Sigmoid colon (tissue), 7 donors: ENCODE data around the gene ICAM4. TPM values are rescaled to one million over a fixed set of nuclear protein-coding genes. Genes with fewer than 3 reads are reported as not detected.

Experiments
- DNase-seq: peaks from one replicate; pipeline ENCODE4 v3.0.0-alpha.2; 2019
- H3K27ac ChIP-seq, 4 donors: fragments of 200-600 bp; sonication (generic); one replicate each; pipeline ENCODE4 v1.5.1; 2016 to 2019; ENCODE audit warnings: mild to moderate bottlenecking in 1 of 4
- H3K27me3 ChIP-seq, 3 donors: fragments of 200-600 bp; sonication (generic); one replicate each; pipeline ENCODE4 v1.5.1; 2019; ENCODE audit warnings: mild to moderate bottlenecking in 1 of 3
- H3K36me3 ChIP-seq, 4 donors: fragments of 200-600 bp; sonication (generic); one replicate each; pipeline ENCODE4 v1.5.1; 2016 to 2019
- H3K4me1 ChIP-seq, 4 donors: fragments of 200-600 bp; sonication (generic); one replicate each; pipeline ENCODE4 v1.5.1; 2017 to 2019
- H3K4me3 ChIP-seq, 4 donors: fragments of 200-600 bp; sonication (generic); one replicate each; pipeline ENCODE4 v1.5.1; 2017 to 2019; ENCODE audit warnings: mild to moderate bottlenecking in 2 of 4, moderate library complexity in 1 of 4
- H3K9me3 ChIP-seq, 4 donors: fragments of 200-600 bp in 3 of 4; sonication (generic) in 3 of 4; one replicate each; pipeline versions ENCODE4 v1.5.1 to v1.6.1; 2013 to 2019
- EP300 ChIP-seq, 4 donors: sonication (generic); formaldehyde crosslinking; IDR thresholded peaks; one replicate each; pipeline ENCODE4 v1.6.1; 2017; ENCODE audit warnings: antibody characterized with exemption in 4 of 4
- POLR2A ChIP-seq, 2 donors: fragments of 450-650 bp; IDR thresholded peaks; one replicate each; pipeline ENCODE4 v1.6.1; 2016; ENCODE audit warnings: antibody characterized with exemption in 2 of 2, mild to moderate bottlenecking in 2 of 2, moderate library complexity in 2 of 2
- POLR2AphosphoS5 ChIP-seq, 4 donors: sonication (generic); formaldehyde crosslinking; IDR thresholded peaks; one replicate each; pipeline ENCODE4 v1.6.1; 2017; ENCODE audit warnings: antibody characterized with exemption in 4 of 4
- WGBS, 2 donors: extraction: QIAGEN DNeasy Blood & Tissue Kit; methylation state at CpG; one replicate each; pipeline ENCODE4 v1.1.7; 2013; 5-methylcytosine and 5-hydroxymethylcytosine counted together
- intact Hi-C: fragments of 100-400 bp; cut with DNase I; formaldehyde crosslinking; loops from one replicate; pipeline ENCODE4 v1.15.1; 2023
- polyA plus RNA-seq, 3 donors: library from polyadenylated mRNA; stranded (reverse); fragments of 200-250 nt; gene quantifications; one replicate each; pipeline ENCODE4 v1.2.3, GENCODE V29; 2013
- total RNA-seq, 4 donors: library from RNA; depleted of rRNA; stranded (reverse); fragments of >200 nt; gene quantifications; one replicate each; pipeline ENCODE4 v1.1.0, GENCODE V29; 2016
- TF ChIP-seq, protein P1 (sequence below), 4 experiments: fragments of 450-650 bp in 3 of 4; fragments of 200-600 bp in 1 of 4; IDR thresholded peaks; one replicate each; pipeline ENCODE4 v1.5.1; 2016 to 2019; ENCODE audit warnings: antibody characterized with exemption in 4 of 4, mild to moderate bottlenecking in 3 of 4, moderate library complexity in 2 of 4
- donor health status: healthy with polysubstance abuse.
- donor health status: Bipolar disorder and iron deficiency.
- donor health status: healthy.

ICAM4 gene
- total and polyA plus RNA-seq, 7 donors, result 0.42 TPM; not detected in 6

DNA sequence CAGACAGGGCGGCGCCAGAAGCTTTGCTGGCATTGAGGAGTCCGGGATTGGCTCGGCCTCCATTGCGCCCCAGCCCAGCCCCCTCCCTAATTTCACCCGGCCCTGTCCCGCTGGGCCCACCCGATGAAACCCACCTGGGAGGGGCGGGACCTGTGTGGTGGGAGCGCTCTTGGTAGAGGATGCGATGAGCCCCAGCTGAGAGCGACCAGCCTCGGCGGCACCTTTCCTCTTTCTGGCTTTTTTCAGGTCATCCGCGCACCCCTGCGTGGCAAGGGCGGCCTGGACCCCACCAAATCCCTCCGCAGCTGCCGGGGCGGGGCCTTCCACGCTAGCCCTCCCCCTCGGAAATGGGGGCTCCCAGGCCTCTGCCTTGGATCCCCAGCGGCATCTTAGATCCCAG is 22.7 kb downstream of the ICAM4 start, which contains the start of gene ZGLP1:
ZGLP1 (minus strand) TSS at position 393 of the 400 bp plus-strand sequence.
- 93 to 95% methylated on average over 24 of the region's 24 CpGs for WGBS, 2 donors
- no peaks in the 10 kb centered on the region for H3K9me3 ChIP-seq
- peaks cover 0 to 1% (median 0%) of the 10 kb centered on the region in 4 donors for H3K4me1 ChIP-seq
- DNase-seq, result no peak
- TF ChIP-seq, protein P1, sequence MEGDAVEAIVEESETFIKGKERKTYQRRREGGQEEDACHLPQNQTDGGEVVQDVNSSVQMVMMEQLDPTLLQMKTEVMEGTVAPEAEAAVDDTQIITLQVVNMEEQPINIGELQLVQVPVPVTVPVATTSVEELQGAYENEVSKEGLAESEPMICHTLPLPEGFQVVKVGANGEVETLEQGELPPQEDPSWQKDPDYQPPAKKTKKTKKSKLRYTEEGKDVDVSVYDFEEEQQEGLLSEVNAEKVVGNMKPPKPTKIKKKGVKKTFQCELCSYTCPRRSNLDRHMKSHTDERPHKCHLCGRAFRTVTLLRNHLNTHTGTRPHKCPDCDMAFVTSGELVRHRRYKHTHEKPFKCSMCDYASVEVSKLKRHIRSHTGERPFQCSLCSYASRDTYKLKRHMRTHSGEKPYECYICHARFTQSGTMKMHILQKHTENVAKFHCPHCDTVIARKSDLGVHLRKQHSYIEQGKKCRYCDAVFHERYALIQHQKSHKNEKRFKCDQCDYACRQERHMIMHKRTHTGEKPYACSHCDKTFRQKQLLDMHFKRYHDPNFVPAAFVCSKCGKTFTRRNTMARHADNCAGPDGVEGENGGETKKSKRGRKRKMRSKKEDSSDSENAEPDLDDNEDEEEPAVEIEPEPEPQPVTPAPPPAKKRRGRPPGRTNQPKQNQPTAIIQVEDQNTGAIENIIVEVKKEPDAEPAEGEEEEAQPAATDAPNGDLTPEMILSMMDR (IDR thresholded peaks at IDR 0.05), result no peak
- TF ChIP-seq POLR2AphosphoS5 (IDR thresholded peaks at IDR 0.05) (no peak), EP300 (IDR thresholded peaks at IDR 0.05) (no peak), POLR2A (IDR thresholded peaks at IDR 0.05) (no peak)
- intact Hi-C loops, result no loop called here
- no peaks in the 10 kb centered on the region for H3K27me3 ChIP-seq
- peaks cover 0 to 16% (median 0%) of the 10 kb centered on the region in 4 donors for H3K36me3 ChIP-seq
- no peak within 1 kb of the TSS for H3K4me3 ChIP-seq
- no peak within 1 kb of the TSS for H3K27ac ChIP-seq

GRCh38 chr19:10315335-10316214 is 28.8 kb downstream of the ICAM4 start, which contains the start of gene FDX2:
Gene FDX2, minus strand, starts transcription at chr19:10316015. Its CDS starts 19 bp downstream, at chr19:10315996.
- intact Hi-C loops, result no loop called here
- Histone ChIP-seq H3K4me1 (peaks cover 0 to 18% (median 13%) of the 10 kb centered on the region in 4 donors), H3K27me3 (no peaks in the 10 kb centered on the region), H3K9me3 (no peaks in the 10 kb centered on the region), H3K4me3 (peak within 1 kb of the TSS; percentile 64 to 89 (median 78)), H3K36me3 (peaks cover 20 to 50% (median 27%) of the 10 kb centered on the region in 4 donors), H3K27ac (peak within 1 kb of the TSS; percentile 58 to 75 (median 67))
- peak in 3 of 4 donors; percentile 37 to 76 (median 74) for TF ChIP-seq POLR2AphosphoS5 (IDR thresholded peaks at IDR 0.05)
- no peak for TF ChIP-seq EP300 (IDR thresholded peaks at IDR 0.05)
- WGBS, 2 donors, result 1% methylated on average over 55 of the region's 55 CpGs
- peak; percentile 90 for DNase-seq

GRCh38 chr19:10316229-10317044 is 29.7 kb downstream of the ICAM4 start:
- DNase-seq, result no peak
- H3K36me3 ChIP-seq, result peaks cover 25 to 55% (median 35%) of the 10 kb centered on the region in 4 donors
- intact Hi-C loops, result no loop called here
- peaks cover 0 to 18% (median 13%) of the 10 kb centered on the region in 4 donors for H3K4me1 ChIP-seq
- no peak for TF ChIP-seq EP300 (IDR thresholded peaks at IDR 0.05)
- no peak for TF ChIP-seq POLR2A (IDR thresholded peaks at IDR 0.05)
- no peak for TF ChIP-seq POLR2AphosphoS5 (IDR thresholded peaks at IDR 0.05)
- TF ChIP-seq, protein P1 (IDR thresholded peaks at IDR 0.05), result no peak
- H3K9me3 ChIP-seq, result no peaks in the 10 kb centered on the region
- H3K27ac ChIP-seq, result peak overlapping the region; percentile 58 to 75 (median 67)
- peak overlapping the region in 2 of 4 donors; percentile 75 to 89 for H3K4me3 ChIP-seq
- 60 to 78% methylated on average over 19 of the region's 19 CpGs for WGBS, 2 donors
- H3K27me3 ChIP-seq, result no peaks in the 10 kb centered on the region

DNA sequence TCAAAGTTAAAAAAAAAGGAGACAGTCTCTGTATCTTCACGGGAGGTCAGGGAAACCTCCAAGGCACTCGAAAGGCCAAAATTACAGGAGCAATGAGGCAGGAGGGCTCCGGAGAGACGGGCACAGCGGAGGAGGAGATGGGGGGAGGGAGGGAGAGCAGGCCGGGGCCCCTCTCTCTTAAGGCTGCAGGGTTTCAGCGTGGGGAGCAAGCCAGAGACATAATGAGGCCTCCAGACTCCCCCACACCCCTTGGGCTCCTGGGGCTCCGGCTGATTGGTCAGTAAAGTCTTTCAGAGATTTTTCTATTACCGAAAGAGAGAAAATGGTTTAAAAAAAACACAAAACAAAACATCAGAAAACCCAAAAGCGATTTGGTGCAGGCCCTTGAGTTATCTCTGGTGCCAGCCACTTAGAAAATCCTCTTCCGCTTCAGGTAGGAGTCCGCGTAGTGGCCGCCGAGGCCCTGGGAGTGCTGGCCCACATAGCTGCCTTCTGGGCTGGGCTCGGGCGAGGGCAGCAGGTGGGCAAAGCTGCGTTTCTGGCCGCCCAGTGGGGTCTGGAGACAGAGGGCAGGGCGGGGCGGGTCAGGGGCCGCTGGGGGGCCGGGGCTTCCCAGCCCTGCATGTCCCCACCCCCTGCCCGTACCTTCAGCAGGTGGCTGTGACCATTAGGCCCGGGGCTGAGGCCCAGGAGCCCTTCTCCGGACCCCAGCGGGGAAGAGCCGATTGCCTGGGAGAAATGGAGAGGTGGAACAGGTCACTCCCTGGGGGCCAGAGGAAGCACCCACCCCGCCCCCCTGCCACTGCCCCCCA is 30.5 kb downstream of the ICAM4 start:
- Histone ChIP-seq H3K27ac (no peak overlapping the region), H3K4me3 (no peak overlapping the region), H3K4me1 (peaks cover 0 to 18% (median 13%) of the 10 kb centered on the region in 4 donors), H3K27me3 (no peaks in the 10 kb centered on the region), H3K36me3 (peaks cover 30 to 63% (median 42%) of the 10 kb centered on the region in 4 donors), H3K9me3 (no peaks in the 10 kb centered on the region)
- TF ChIP-seq, protein P1 (IDR thresholded peaks at IDR 0.05), result no peak
- no peak for TF ChIP-seq EP300 (IDR thresholded peaks at IDR 0.05)
- no peak for TF ChIP-seq POLR2A (IDR thresholded peaks at IDR 0.05)
- no peak for TF ChIP-seq POLR2AphosphoS5 (IDR thresholded peaks at IDR 0.05)
- 85 to 89% methylated on average over 29 of the region's 29 CpGs for WGBS, 2 donors
- intact Hi-C loops, result no loop called here
- DNase-seq, result no peak
